Osteoblast (primary cell): ENCODE results near the gene SAP30BP. TPM values are rescaled to one million over a fixed set of nuclear protein-coding genes. Genes with fewer than 3 reads are reported as not detected.

Experiments used
- DNase-seq: peaks from one replicate; pipeline ENCODE4 v3.0.0; 2011; ENCODE audit warnings: low spot score, mixed read lengths; ENCODE audit not compliant: insufficient read length; ENCODE audit errors: missing footprints
- H2AFZ ChIP-seq: 2 replicates; pipeline ENCODE4 v1.6.0; 2011; ENCODE audit warnings: mild to moderate bottlenecking, low read length
- H3K27ac ChIP-seq: 2 replicates; pipeline ENCODE4 v1.5.1; 2011; ENCODE audit warnings: mild to moderate bottlenecking, low read depth, low read length, moderate library complexity
- H3K27me3 ChIP-seq: 2 replicates; pipeline ENCODE4 v1.6.0; 2012; ENCODE audit warnings: mild to moderate bottlenecking, control low read depth, inconsistent platforms, low read length, moderate library complexity; ENCODE audit not compliant: insufficient read depth
- H3K36me3 ChIP-seq: 2 replicates; pipeline ENCODE4 v1.5.1; 2011; ENCODE audit warnings: mild to moderate bottlenecking, low read length, control low read depth, moderate library complexity; ENCODE audit not compliant: insufficient read depth
- H3K4me1 ChIP-seq: 2 replicates; pipeline ENCODE4 v1.5.1; 2011; ENCODE audit warnings: mild to moderate bottlenecking, low read length, control low read depth, moderate library complexity; ENCODE audit not compliant: insufficient read depth
- H3K4me2 ChIP-seq: 2 replicates; pipeline ENCODE4 v1.6.0; 2011; ENCODE audit warnings: mild to moderate bottlenecking, low read length; ENCODE audit not compliant: insufficient read depth
- H3K4me3 ChIP-seq: fragments of 200-600 bp; sonication (generic); 3 replicates; pipeline ENCODE4 v1.5.1; 2012; ENCODE audit warnings: mild to moderate bottlenecking, low read length, inconsistent platforms; ENCODE audit not compliant: insufficient read depth
- H3K79me2 ChIP-seq: 2 replicates; pipeline ENCODE4 v1.6.0; 2012; ENCODE audit warnings: mild to moderate bottlenecking, low read length, control low read depth, inconsistent platforms; ENCODE audit not compliant: insufficient read depth
- H3K9me3 ChIP-seq: 2 replicates; pipeline ENCODE4 v1.5.1; 2011; ENCODE audit warnings: low read depth, low read length, control low read depth
- H4K20me1 ChIP-seq: 2 replicates; pipeline ENCODE4 v1.6.0; 2012; ENCODE audit warnings: mild to moderate bottlenecking, low read length, control low read depth; ENCODE audit not compliant: insufficient read depth
- CTCF ChIP-seq: IDR thresholded peaks from 2 replicates; pipeline ENCODE4 v1.5.1; 2011; ENCODE audit warnings: mild to moderate bottlenecking, low read depth, low read length, moderate library complexity; ENCODE audit errors: extremely low read depth
- total RNA-seq: library from RNA; depleted of rRNA; stranded (reverse); fragments of >200 nt; gene quantifications from 2 replicates; pipeline ENCODE4 v1.2.3, GENCODE V29; 2012

SAP30BP gene
- total RNA-seq, 1 donor = 48.1 TPM

DNA sequence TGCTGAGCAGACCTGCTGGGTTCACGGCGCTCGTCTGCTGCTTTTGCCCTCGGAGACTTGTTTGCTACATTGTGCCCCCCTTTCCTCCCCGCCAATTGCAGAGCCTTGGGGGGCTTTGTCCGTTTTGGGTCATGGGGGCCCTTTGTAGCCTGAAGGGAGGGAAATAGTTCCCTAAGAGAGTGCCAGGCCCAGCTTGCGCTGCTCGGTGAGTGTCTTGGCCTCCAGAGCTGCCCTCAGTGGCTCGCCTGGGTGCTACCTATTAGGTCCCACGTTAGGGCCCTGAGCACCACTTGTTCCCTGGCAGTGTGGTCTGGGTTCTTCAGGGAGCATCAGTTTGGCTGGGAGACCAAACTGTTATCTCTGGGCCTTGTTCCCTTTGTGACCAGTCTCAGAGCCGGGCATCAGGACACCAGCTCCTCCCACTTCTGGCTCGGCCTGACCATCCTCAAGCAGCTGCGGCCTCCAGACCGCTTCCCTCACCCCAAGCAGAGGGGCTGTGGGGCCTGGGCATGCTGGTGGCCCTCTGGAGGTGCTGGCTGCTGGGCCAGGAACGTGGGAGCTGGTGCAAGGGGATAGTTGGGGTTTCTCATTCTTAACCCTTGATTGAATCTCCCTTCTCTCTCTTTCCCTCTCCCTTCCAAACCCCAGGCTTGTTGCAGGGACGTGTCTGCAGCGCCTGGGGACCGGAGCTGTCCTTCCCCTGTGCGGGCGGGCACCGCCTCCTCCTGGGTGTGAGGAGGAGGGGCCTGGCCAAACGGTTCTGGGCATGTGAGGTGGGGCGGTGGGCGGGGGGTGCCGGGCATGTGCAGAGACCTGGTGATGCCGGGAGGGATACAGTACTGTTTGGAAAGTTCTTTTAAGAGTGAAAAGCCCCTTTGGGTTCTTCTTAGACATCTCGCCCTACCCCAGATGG is 38.1 kb downstream of the SAP30BP start:
- Histone ChIP-seq H3K79me2 (peaks cover 4% of the 10 kb centered on the region), H3K27me3 (no peaks in the 10 kb centered on the region), H3K27ac (no peak overlapping the region), H3K4me2 (no peak overlapping the region), H3K4me3 (no peak overlapping the region), H4K20me1 (no peaks in the 10 kb centered on the region), H3K4me1 (peaks cover 15% of the 10 kb centered on the region), H2AFZ (no peak overlapping the region), H3K9me3 (no peaks in the 10 kb centered on the region), H3K36me3 (peaks cover 66% of the 10 kb centered on the region)
- TF ChIP-seq CTCF = no peak
- DNase-seq = no peak

DNA sequence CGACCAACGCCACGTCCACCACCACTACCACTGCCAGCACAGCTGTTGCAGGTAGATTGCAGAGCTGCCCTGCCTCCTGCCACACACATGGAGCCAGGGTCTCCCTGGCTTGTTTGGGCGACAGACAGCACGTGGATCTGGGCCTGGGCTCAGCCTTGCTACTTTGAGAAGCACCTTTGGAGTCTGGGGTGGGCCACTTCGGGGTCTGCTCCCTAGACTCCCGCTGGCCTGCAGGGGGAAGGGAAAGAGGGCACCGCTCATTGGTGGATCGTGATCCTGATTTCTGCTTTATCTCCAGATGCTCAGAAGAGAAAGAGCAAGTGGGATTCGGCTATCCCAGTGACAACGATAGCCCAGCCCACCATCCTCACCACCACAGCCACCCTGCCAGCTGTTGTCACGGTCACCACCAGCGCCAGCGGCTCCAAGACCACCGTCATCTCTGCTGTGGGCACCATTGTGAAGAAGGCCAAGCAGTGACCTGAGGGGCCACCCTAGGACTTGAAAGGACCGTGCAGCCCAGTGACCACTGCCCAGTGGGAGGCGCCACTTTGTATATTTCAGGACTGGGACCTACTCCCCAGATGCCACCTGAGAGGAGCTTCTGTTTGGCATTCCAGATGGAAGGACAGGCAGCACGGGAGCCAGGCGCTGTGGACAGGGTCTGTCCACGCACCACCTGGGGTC is 39.0 kb downstream of the SAP30BP start:
- Histone ChIP-seq H3K36me3 (peaks cover 58% of the 10 kb centered on the region), H3K27me3 (no peaks in the 10 kb centered on the region), H3K4me1 (peaks cover 5% of the 10 kb centered on the region), H2AFZ (no peak overlapping the region), H3K79me2 (peaks cover 4% of the 10 kb centered on the region), H3K27ac (no peak overlapping the region), H3K4me3 (no peak overlapping the region), H3K4me2 (no peak overlapping the region), H3K9me3 (no peaks in the 10 kb centered on the region), H4K20me1 (no peaks in the 10 kb centered on the region)
- no peak for TF ChIP-seq CTCF
- no peak for DNase-seq

GRCh38 chr17:75707079-75707571 is 40.0 kb downstream of the SAP30BP start:
- Histone ChIP-seq H4K20me1 (no peaks in the 10 kb centered on the region), H3K4me3 (no peak overlapping the region), H3K27ac (no peak overlapping the region), H3K4me1 (peaks cover 5% of the 10 kb centered on the region), H3K27me3 (no peaks in the 10 kb centered on the region), H3K36me3 (peaks cover 49% of the 10 kb centered on the region), H2AFZ (no peak overlapping the region), H3K79me2 (no peaks in the 10 kb centered on the region), H3K9me3 (no peaks in the 10 kb centered on the region), H3K4me2 (no peak overlapping the region)
- TF ChIP-seq CTCF = no peak
- peak; percentile 93 for DNase-seq

DNA sequence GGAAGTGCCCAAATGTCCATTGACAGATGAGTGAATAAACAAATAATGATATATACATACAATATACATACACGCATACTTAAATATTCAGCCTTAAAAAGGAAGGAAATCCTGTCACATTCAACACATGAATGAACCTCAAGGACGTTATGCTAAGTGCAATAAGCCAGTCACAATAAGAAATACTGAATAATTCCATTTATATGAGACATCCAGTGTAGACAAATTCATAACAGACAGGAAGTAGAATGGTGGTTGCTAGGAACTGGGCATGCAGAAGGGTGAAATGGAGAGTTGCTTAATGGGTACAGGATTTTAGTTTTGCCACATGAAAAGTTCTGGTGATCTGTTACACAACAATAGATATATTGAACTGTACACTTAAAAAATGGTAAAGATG is 45.3 kb downstream of the SAP30BP start:
- no peaks in the 10 kb centered on the region for H3K27me3 ChIP-seq
- DNase-seq = no peak
- no peak overlapping the region for H3K4me3 ChIP-seq
- no peaks in the 10 kb centered on the region for H3K79me2 ChIP-seq
- no peak overlapping the region for H3K4me2 ChIP-seq
- H3K27ac ChIP-seq = no peak overlapping the region
- H2AFZ ChIP-seq = no peak overlapping the region
- no peaks in the 10 kb centered on the region for H4K20me1 ChIP-seq
- peaks cover 8% of the 10 kb centered on the region for H3K36me3 ChIP-seq
- peaks cover under 1% of the 10 kb centered on the region for H3K4me1 ChIP-seq
- no peaks in the 10 kb centered on the region for H3K9me3 ChIP-seq
- TF ChIP-seq CTCF = no peak
